Measurements from ENCODE around the gene ZNF296.

- TF ChIP-seq, protein P1, sequence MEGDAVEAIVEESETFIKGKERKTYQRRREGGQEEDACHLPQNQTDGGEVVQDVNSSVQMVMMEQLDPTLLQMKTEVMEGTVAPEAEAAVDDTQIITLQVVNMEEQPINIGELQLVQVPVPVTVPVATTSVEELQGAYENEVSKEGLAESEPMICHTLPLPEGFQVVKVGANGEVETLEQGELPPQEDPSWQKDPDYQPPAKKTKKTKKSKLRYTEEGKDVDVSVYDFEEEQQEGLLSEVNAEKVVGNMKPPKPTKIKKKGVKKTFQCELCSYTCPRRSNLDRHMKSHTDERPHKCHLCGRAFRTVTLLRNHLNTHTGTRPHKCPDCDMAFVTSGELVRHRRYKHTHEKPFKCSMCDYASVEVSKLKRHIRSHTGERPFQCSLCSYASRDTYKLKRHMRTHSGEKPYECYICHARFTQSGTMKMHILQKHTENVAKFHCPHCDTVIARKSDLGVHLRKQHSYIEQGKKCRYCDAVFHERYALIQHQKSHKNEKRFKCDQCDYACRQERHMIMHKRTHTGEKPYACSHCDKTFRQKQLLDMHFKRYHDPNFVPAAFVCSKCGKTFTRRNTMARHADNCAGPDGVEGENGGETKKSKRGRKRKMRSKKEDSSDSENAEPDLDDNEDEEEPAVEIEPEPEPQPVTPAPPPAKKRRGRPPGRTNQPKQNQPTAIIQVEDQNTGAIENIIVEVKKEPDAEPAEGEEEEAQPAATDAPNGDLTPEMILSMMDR (IDR thresholded peaks at IDR 0.05; ENCODE audit: insufficient read depth, low read length, poor library complexity, severe bottlenecking) = no peak
- TF ChIP-seq EZH2phosphoT487 (conservative IDR thresholded peaks at IDR 0.05; ENCODE audit: low read length) = no peak
Measured at GRCh38 chr19:45041125-45041524, 35.2 kb downstream of the ZNF296 start.
